Measurements from ENCODE around the gene UGT1A6. TPM values are rescaled to one million over a fixed set of nuclear protein-coding genes. Genes with fewer than 3 reads are reported as not detected.

UGT1A6 gene
- total RNA-seq, 1 donor from 2014 or later = 3.1 TPM

GRCh38 chr2:233818639-233819621 lies 126.2 kb downstream of the UGT1A6 start:
- no peak for DNase-seq (ENCODE audit: low spot score)

GRCh38 chr2:233819884-233820773 lies 127.4 kb downstream of the UGT1A6 start:
- no peak for DNase-seq (ENCODE audit: low spot score)

- no peak for DNase-seq (ENCODE audit: low spot score)
These were observed 128.1 kb downstream of the UGT1A6 start for GRCh38 chr2:233820774-233821105.

- no peak for DNase-seq (ENCODE audit: low spot score)
These were observed 128.5 kb downstream of the UGT1A6 start for GRCh38 chr2:233821196-233821595.

- DNase-seq (ENCODE audit: low spot score) = no peak
These were observed 129.0 kb downstream of the UGT1A6 start for GRCh38 chr2:233821709-233822100.

GRCh38 chr2:233822101-233822771 lies 129.5 kb downstream of the UGT1A6 start:
- no peak for DNase-seq (ENCODE audit: low spot score)

Other genes starting within 250 kb of the UGT1A6 start
- 33.2 TPM for gene USP40, start 126.1 kb upstream of the UGT1A6 start, total RNA-seq (ENCODE audit: insufficient read depth, low replicate concordance)
- 6.5 TPM for gene UGT1A8, start 75.3 kb upstream of the UGT1A6 start, total RNA-seq (ENCODE audit: insufficient read depth, low replicate concordance)
- gene UGT1A10, start 56.4 kb upstream of the UGT1A6 start, total RNA-seq (ENCODE audit: insufficient read depth, low replicate concordance) = 0.48 TPM
- gene UGT1A9, start 21.0 kb upstream of the UGT1A6 start, total RNA-seq (ENCODE audit: insufficient read depth, low replicate concordance) = 0.48 TPM
- 3.6 TPM for gene UGT1A7, start 11.0 kb upstream of the UGT1A6 start, total RNA-seq (ENCODE audit: insufficient read depth, low replicate concordance)
- not detected for gene UGT1A5, start 20.0 kb downstream of the UGT1A6 start, total RNA-seq (ENCODE audit: insufficient read depth, low replicate concordance)
- gene UGT1A4, start 25.8 kb downstream of the UGT1A6 start, total RNA-seq (ENCODE audit: insufficient read depth, low replicate concordance) = not detected
- not detected for gene UGT1A3, start 36.2 kb downstream of the UGT1A6 start, total RNA-seq (ENCODE audit: insufficient read depth, low replicate concordance)
- 3.1 TPM for gene UGT1A1, start 67.4 kb downstream of the UGT1A6 start, total RNA-seq (ENCODE audit: insufficient read depth, low replicate concordance)
- not detected for gene MROH2A, start 85.4 kb downstream of the UGT1A6 start, total RNA-seq (ENCODE audit: insufficient read depth, low replicate concordance)
- 3.9 TPM for gene HJURP, start 161.6 kb downstream of the UGT1A6 start, total RNA-seq (ENCODE audit: insufficient read depth, low replicate concordance)
- 17.3 TPM for gene TRPM8, start 224.5 kb downstream of the UGT1A6 start, total RNA-seq (ENCODE audit: insufficient read depth, low replicate concordance)